Measurements from ENCODE around the gene FRMPD4.
"Not testable (repeated sequence)": the region's sequence is repeated elsewhere in the genome, so short reads cannot be mapped to it uniquely, and the experiment has no call there.

Gene FRMPD4

GRCh38 chrX:12494400-12495138, 356.3 kb downstream of the FRMPD4 start:
- H3K27me3 ChIP-seq (replicated peaks; ENCODE audit: control insufficient read depth, insufficient read depth, low read length) = no peaks in the 10 kb centered on the region
- H3K4me3 ChIP-seq (replicated peaks; ENCODE audit: low read depth, low read length) = no peak overlapping the region
- TF ChIP-seq CTCF (IDR thresholded peaks at IDR 0.05; ENCODE audit: insufficient read depth, low read length, poor library complexity, severe bottlenecking) = no peak
- H3K36me3 ChIP-seq (ENCODE audit: control insufficient read depth, insufficient read depth, low read length) = no peaks in the 10 kb centered on the region
- no peak for DNase-seq (ENCODE audit: extremely low read depth, insufficient read length)

- no peak for TF ChIP-seq CTCF (IDR thresholded peaks at IDR 0.05; ENCODE audit: insufficient read depth, low read length, poor library complexity, severe bottlenecking)
- Histone ChIP-seq H3K27me3 (replicated peaks; ENCODE audit: control insufficient read depth, insufficient read depth, low read length) (no peaks in the 10 kb centered on the region), H3K4me3 (replicated peaks; ENCODE audit: low read depth, low read length) (no peak overlapping the region), H3K36me3 (ENCODE audit: control insufficient read depth, insufficient read depth, low read length) (no peaks in the 10 kb centered on the region)
- DNase-seq (ENCODE audit: extremely low read depth, insufficient read length) = no peak
Observed at GRCh38 chrX:12496343-12496742, 358.1 kb downstream of the FRMPD4 start.

GRCh38 chrX:12497832-12498591, 359.7 kb downstream of the FRMPD4 start:
- Histone ChIP-seq H3K27me3 (replicated peaks; ENCODE audit: control insufficient read depth, insufficient read depth, low read length) (no peaks in the 10 kb centered on the region), H3K4me3 (replicated peaks; ENCODE audit: low read depth, low read length) (no peak overlapping the region), H3K36me3 (ENCODE audit: control insufficient read depth, insufficient read depth, low read length) (no peaks in the 10 kb centered on the region)
- TF ChIP-seq CTCF (IDR thresholded peaks at IDR 0.05; ENCODE audit: insufficient read depth, low read length, poor library complexity, severe bottlenecking) = peak; percentile 72
- no peak for DNase-seq (ENCODE audit: extremely low read depth, insufficient read length)

- no peak for DNase-seq (ENCODE audit: extremely low read depth, insufficient read length)
- Histone ChIP-seq H3K4me3 (replicated peaks; ENCODE audit: low read depth, low read length) (no peak overlapping the region), H3K27me3 (replicated peaks; ENCODE audit: control insufficient read depth, insufficient read depth, low read length) (no peaks in the 10 kb centered on the region), H3K36me3 (ENCODE audit: control insufficient read depth, insufficient read depth, low read length) (no peaks in the 10 kb centered on the region)
- no peak for TF ChIP-seq CTCF (IDR thresholded peaks at IDR 0.05; ENCODE audit: insufficient read depth, low read length, poor library complexity, severe bottlenecking)
Observed at GRCh38 chrX:12505127-12505526, 366.9 kb downstream of the FRMPD4 start.

- not testable (repeated sequence) for H3K27me3 ChIP-seq (replicated peaks; ENCODE audit: control insufficient read depth, insufficient read depth, low read length); DNase-seq (ENCODE audit: extremely low read depth, insufficient read length); H3K36me3 ChIP-seq (ENCODE audit: control insufficient read depth, insufficient read depth, low read length); H3K4me3 ChIP-seq (replicated peaks; ENCODE audit: low read depth, low read length)
Observed at GRCh38 chrX:12515384-12515783, 377.1 kb downstream of the FRMPD4 start.

GRCh38 chrX:12526306-12526705, 388.0 kb downstream of the FRMPD4 start:
- TF ChIP-seq CTCF (IDR thresholded peaks at IDR 0.05; ENCODE audit: insufficient read depth, low read length, poor library complexity, severe bottlenecking) = no peak
- DNase-seq (ENCODE audit: extremely low read depth, insufficient read length) = no peak
- Histone ChIP-seq H3K27me3 (replicated peaks; ENCODE audit: control insufficient read depth, insufficient read depth, low read length) (no peaks in the 10 kb centered on the region), H3K4me3 (replicated peaks; ENCODE audit: low read depth, low read length) (no peak overlapping the region), H3K36me3 (ENCODE audit: control insufficient read depth, insufficient read depth, low read length) (no peaks in the 10 kb centered on the region)

GRCh38 chrX:12538096-12538495, 399.8 kb downstream of the FRMPD4 start:
- H3K27me3 ChIP-seq (replicated peaks; ENCODE audit: control insufficient read depth, insufficient read depth, low read length); DNase-seq (ENCODE audit: extremely low read depth, insufficient read length); H3K36me3 ChIP-seq (ENCODE audit: control insufficient read depth, insufficient read depth, low read length): not testable (repeated sequence)

GRCh38 chrX:12542251-12542650, 404.0 kb downstream of the FRMPD4 start:
- H3K4me3 ChIP-seq (replicated peaks; ENCODE audit: low read depth, low read length); DNase-seq (ENCODE audit: extremely low read depth, insufficient read length); H3K36me3 ChIP-seq (ENCODE audit: control insufficient read depth, insufficient read depth, low read length); H3K27me3 ChIP-seq (replicated peaks; ENCODE audit: control insufficient read depth, insufficient read depth, low read length): not testable (repeated sequence)

More at GRCh38 chrX:12538096-12538495, 399.8 kb downstream of the FRMPD4 start:
- not testable (repeated sequence) for H3K4me3 ChIP-seq (replicated peaks; ENCODE audit: low read depth, low read length)

Measured in GM06990 (cell line).